Keratinocyte (primary cell): ENCODE data around the gene LRRC2.

Source experiments
- EZH2 ChIP-seq: IDR thresholded peaks from one replicate; pipeline ENCODE4 v1.6.1; 2012; ENCODE audit warnings: inconsistent platforms, mild to moderate bottlenecking, low read length, moderate library complexity
- TF ChIP-seq, protein P1 (sequence below), 3 experiments: IDR thresholded peaks in 1 of 3; conservative IDR thresholded peaks in 1 of 3; optimal IDR thresholded peaks in 1 of 3; 2 replicates in 2 of 3; 3 replicates in 1 of 3; pipeline versions ENCODE3 to v1.5.1; 2011; ENCODE audit warnings: low read length in 3 of 3, mild to moderate bottlenecking in 3 of 3, moderate library complexity in 2 of 3, control low read depth in 1 of 3, inconsistent platforms in 1 of 3; ENCODE audit not compliant: insufficient read depth in 2 of 3; ENCODE audit errors: extremely low read depth in 1 of 3

DNA sequence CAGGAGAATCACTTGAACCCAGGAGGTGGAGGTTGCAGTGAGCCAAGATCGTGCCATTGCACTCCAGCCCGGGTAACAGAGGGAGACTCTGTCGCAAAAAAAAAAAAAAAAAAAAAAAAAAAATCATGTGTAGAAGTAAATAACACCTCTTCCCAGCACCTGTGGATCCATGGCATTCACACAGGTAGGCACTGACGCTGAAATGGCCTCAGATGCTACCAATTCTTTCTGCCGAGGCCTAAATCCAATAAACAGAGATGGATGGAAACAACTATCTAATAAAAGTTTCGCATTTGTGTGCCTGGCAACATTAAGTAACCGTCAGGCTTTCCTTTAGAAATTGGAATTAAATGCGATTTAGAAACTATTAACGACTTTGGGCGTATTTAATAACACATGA lies 10.3 kb upstream of the LRRC2 start:
- no peak for TF ChIP-seq EZH2
- TF ChIP-seq, protein P1, sequence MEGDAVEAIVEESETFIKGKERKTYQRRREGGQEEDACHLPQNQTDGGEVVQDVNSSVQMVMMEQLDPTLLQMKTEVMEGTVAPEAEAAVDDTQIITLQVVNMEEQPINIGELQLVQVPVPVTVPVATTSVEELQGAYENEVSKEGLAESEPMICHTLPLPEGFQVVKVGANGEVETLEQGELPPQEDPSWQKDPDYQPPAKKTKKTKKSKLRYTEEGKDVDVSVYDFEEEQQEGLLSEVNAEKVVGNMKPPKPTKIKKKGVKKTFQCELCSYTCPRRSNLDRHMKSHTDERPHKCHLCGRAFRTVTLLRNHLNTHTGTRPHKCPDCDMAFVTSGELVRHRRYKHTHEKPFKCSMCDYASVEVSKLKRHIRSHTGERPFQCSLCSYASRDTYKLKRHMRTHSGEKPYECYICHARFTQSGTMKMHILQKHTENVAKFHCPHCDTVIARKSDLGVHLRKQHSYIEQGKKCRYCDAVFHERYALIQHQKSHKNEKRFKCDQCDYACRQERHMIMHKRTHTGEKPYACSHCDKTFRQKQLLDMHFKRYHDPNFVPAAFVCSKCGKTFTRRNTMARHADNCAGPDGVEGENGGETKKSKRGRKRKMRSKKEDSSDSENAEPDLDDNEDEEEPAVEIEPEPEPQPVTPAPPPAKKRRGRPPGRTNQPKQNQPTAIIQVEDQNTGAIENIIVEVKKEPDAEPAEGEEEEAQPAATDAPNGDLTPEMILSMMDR (optimal IDR thresholded peaks at IDR 0.05 in 1 of 3, IDR thresholded peaks at IDR 0.05 in 1 of 3, conservative IDR thresholded peaks at IDR 0.05 in 1 of 3; ENCODE audit: extremely low read depth in 1 of 3, insufficient read depth in 2 of 3, low read length in 3 of 3), result no peak
